ENCODE results near the gene ADAMTS19. TPM values are rescaled to one million over a fixed set of nuclear protein-coding genes. Genes with fewer than 3 reads are reported as not detected.

ADAMTS19 gene
- total RNA-seq, 1 donor from 2014 or later: 33.7 TPM

DNA sequence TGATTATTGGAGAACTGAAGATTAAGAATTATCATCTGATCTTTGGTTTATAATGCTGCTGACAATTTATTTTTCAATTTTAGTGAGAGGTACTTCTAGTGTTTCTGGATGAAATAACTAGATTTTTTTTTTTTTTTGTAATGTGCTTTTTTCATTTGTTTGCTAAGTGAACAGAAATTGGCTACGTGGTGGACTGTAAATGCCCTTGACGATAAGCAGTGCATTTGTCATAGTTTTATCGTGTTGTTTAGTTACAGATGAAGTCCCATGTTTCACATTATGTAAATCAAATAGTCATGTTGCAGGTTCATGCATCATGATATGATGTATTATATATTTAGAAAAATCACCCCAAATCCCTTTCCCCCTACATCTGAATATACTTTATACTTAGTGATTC lies 81.0 kb downstream of the ADAMTS19 start:
- no peak for TF ChIP-seq CTCF (IDR thresholded peaks at IDR 0.05; ENCODE audit: unreplicated experiment)

DNA sequence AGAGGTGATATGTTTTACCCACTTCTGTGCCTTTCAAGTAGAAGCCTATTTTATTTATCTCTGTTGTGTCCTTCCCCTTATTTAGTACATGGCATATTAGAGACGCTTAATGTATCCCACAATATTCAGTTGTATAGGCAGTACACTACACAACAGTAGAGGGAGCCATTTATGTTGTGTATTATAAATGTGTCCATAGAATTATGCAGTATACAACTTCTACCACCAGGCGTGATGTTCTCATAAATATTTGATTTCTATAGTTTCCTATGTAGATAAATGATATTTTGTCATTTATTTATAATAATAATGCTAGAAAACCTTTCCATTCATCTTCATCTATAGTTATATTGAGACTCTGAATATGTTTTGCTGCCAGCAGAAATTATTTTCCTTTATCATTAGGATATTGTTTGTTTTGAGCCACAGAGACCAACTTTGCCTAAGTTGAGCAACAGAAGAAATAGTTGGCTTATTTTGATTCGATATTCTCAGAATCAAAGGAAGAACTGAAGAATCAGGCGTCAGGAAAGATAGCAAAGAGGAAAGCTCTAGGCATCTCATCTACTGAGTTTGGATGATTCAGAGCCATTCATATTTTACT lies 81.7 kb downstream of the ADAMTS19 start:
- H3K27ac Mint-ChIP-seq: no peak overlapping the region
- H3K36me3 Mint-ChIP-seq (ENCODE audit: insufficient read depth): peaks cover 18% of the 10 kb centered on the region
- H3K27me3 Mint-ChIP-seq: no peaks in the 10 kb centered on the region
- TF ChIP-seq CTCF (IDR thresholded peaks at IDR 0.05; ENCODE audit: unreplicated experiment): no peak
- no peaks in the 10 kb centered on the region for H3K4me1 Mint-ChIP-seq (ENCODE audit: low read depth)
- peaks cover 14% of the 10 kb centered on the region for H3K9me3 Mint-ChIP-seq (ENCODE audit: low read depth)
- H3K4me3 Mint-ChIP-seq (ENCODE audit: low read depth): no peak overlapping the region
- no peak for DNase-seq (ENCODE audit: low spot score, unreplicated experiment)

More for the DNA sequence above, 81.0 kb downstream of the ADAMTS19 start:
- peaks cover 18% of the 10 kb centered on the region for H3K36me3 Mint-ChIP-seq (ENCODE audit: insufficient read depth)
- no peak overlapping the region for H3K27ac Mint-ChIP-seq
- DNase-seq (ENCODE audit: low spot score, unreplicated experiment): no peak
- no peak overlapping the region for H3K4me3 Mint-ChIP-seq (ENCODE audit: low read depth)
- no peaks in the 10 kb centered on the region for H3K4me1 Mint-ChIP-seq (ENCODE audit: low read depth)
- H3K9me3 Mint-ChIP-seq (ENCODE audit: low read depth): peaks cover 10% of the 10 kb centered on the region
- H3K27me3 Mint-ChIP-seq: no peaks in the 10 kb centered on the region

DNA sequence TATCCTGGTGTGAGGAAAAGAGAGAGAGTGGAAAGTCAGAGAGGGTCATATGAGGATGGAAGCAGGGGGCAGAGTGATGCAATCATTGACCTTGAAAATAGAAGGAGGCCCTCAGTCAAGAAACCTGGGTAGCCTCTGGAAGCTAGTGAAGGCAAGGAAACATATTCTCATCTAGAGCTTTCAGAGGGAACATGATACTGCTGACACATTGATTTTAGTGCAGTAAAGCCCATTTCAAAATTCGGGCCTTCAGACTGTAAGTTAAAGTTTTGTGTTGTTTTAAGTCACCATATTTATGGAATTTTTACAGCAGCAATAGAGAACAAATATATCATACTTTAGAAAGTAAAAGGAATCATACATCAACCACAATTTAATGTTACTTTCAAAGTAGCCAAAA lies 87.0 kb downstream of the ADAMTS19 start:
- Mint-ChIP-seq H3K9me3 (ENCODE audit: low read depth) (peaks cover 23% of the 10 kb centered on the region), H3K4me1 (ENCODE audit: low read depth) (no peaks in the 10 kb centered on the region), H3K27me3 (no peaks in the 10 kb centered on the region), H3K4me3 (ENCODE audit: low read depth) (no peak overlapping the region), H3K36me3 (ENCODE audit: insufficient read depth) (peaks cover 24% of the 10 kb centered on the region), H3K27ac (no peak overlapping the region)
- no peak for TF ChIP-seq CTCF (IDR thresholded peaks at IDR 0.05; ENCODE audit: unreplicated experiment)
- DNase-seq (ENCODE audit: low spot score, unreplicated experiment): no peak

- no peaks in the 10 kb centered on the region for H3K4me1 Mint-ChIP-seq (ENCODE audit: low read depth)
These were observed 94.2 kb downstream of the ADAMTS19 start for GRCh38 chr5:129554134-129554904.

DNA sequence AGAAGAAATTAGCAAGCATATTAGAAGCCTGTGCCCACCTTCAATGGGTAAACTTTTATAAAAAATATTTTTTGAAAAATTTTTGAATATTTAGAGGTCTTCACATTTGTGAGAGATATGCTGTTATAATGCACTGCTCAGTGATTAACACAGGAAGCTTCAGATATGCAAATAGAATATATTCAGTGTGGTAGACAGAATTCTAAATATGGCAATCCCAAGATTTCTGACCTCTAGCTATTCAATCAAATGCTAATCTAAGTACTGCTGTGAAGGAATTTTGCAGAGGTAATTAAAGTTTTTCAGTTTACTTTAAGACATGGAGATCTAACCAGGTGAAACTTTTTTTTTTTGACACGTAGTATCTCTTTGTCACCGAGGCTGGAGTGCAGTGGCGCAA lies 103.5 kb downstream of the ADAMTS19 start:
- peaks cover 3% of the 10 kb centered on the region for H3K36me3 Mint-ChIP-seq (ENCODE audit: insufficient read depth)
- H3K9me3 Mint-ChIP-seq (ENCODE audit: low read depth): no peaks in the 10 kb centered on the region
- H3K4me1 Mint-ChIP-seq (ENCODE audit: low read depth): peaks cover 2% of the 10 kb centered on the region
- no peaks in the 10 kb centered on the region for H3K27me3 Mint-ChIP-seq
- H3K27ac Mint-ChIP-seq: peak overlapping the region; percentile 62
- DNase-seq (ENCODE audit: low spot score, unreplicated experiment): no peak
- TF ChIP-seq CTCF (IDR thresholded peaks at IDR 0.05; ENCODE audit: unreplicated experiment): no peak
- H3K4me3 Mint-ChIP-seq (ENCODE audit: low read depth): no peak overlapping the region

More at GRCh38 chr5:129554134-129554904, 94.2 kb downstream of the ADAMTS19 start:
- Mint-ChIP-seq H3K4me3 (ENCODE audit: low read depth) (no peak overlapping the region), H3K27ac (no peak overlapping the region), H3K27me3 (no peaks in the 10 kb centered on the region), H3K9me3 (ENCODE audit: low read depth) (no peaks in the 10 kb centered on the region), H3K36me3 (ENCODE audit: insufficient read depth) (peaks cover 1% of the 10 kb centered on the region)
- DNase-seq (ENCODE audit: low spot score, unreplicated experiment): no peak
- TF ChIP-seq CTCF (IDR thresholded peaks at IDR 0.05; ENCODE audit: unreplicated experiment): no peak

Data from progenitor cell of endocrine pancreas (in vitro differentiated cells).